HG03571 (cell line): Measurements from ENCODE around the gene CCDC33.

Source experiments
- ATAC-seq: cut with Tn5 transposase; IDR thresholded peaks from one replicate; pipeline ENCODE4 v1.9.1; 2021; ENCODE audit not compliant: unreplicated experiment

The CCDC33 gene

DNA sequence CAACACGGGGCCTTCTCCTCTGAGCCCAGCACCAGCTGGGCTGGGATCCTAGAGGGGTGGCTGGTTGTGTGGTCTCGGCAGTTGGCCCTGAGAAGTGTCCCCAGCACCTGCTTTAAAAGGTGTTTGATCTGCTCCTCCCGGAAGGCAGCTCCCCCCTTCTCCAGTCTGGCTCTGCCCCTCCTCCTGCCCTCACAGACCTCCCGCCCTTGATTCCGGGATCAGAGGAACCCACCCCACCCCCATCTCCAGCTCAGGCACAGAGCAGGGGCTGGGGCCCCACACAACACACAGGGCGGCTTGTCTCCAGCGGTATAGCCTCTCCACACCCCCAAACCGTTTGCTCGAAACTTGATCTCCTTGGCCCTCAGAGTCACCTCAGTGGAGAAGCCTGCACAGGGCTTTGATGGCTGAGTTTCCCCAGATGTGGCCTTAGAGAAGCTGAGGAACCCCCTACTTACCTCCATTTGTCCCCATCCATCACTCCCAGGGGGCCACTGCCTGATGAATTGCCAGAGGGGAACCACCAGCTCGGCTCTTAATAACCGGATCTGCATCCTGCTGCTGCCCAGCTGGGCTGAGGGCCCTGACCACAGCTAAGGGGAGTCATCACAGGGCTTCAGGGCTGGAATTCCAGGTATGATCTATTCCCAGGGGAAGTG, 27.1 kb upstream of the CCDC33 start:
- no peak for ATAC-seq

DNA sequence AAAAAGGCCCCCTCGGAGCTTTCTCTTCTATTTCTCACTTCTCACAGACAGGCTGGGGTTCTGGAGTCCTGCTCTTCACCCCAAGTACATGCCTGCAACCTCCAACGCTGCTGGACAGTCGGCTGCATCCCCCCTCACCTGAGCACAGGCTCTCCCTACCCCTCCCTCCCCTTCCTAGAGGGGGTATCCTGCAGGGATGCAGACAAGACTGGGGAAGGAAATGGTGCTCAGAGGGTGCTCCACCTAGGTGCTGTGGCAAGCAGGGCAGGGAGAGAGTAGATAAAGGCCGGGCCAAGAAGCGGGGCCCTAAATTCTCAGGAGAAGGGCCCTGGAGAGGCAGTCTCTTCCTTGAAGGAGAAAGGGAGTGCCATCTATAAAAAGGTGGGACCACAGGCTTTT, 26.6 kb upstream of the CCDC33 start:
- no peak for ATAC-seq

DNA sequence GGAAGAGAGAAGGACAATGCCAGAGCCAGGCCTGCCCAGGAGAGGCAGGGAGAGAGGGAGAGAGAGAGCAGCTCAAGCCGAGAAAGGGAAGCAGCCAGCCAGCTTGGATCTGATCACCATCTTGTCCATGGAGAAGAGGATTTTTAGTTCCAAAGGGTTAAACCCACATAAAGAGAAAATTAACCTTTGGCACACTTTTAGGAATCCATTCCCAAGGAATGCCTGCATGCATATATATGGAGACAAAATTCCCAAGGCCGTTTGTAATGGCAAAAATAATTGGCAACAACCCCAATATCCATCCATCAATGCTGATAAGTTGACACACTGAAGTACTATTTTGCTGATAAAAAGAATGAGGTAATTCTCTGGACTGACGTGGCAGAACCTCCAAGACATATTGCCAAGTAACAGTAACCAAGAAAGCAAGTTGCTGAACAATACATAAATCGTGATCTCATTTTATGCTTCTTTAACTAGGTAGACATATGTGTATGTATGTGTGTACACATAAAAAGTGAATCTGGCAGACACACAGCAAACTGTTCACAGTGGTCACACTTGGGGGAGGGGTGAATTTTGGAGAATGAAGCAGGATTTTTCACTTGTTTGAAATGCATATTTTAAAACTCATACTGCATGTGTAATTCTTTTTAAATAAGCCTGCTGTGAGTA, 26.0 kb upstream of the CCDC33 start:
- ATAC-seq: no peak

DNA sequence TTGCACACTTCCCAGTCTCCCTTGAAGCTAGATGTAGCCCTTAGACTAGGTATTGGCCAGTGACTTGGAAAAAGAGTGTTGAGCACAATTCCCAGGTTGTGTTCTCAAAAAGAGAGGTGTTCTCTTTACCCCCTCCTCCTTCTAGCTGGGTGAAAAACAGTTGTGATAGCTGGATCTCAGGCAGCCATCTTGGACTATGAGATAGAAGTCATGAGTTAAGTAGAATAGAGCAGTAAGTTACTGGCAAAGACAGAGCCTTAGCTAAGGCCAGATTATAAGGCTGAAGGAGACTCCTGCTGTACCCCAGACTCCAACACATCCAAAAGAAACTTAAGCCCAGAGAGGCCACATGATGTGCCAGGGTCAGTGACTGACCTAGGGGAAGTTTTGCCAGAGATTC, 25.4 kb upstream of the CCDC33 start:
- no peak for ATAC-seq

DNA sequence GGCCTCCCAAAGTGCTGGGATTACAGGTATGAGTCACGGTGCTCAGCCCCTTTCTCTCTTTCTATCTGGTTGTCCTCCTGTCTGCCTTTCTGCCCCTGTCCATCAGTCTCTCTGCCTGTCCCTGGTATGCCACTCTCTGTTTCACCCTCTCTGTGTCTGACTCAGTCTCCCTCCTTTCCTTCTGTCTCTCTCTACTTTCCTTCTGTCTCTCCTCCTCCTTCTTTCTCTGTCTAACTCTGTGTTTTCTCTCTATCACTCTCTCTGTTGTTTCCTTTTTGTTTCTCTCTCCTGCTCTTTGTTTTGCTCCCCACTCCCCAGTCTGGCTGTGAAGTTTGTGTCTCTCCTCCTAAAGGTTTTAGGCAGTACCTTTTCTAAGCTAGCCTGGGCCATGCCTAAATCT, 24.5 kb upstream of the CCDC33 start:
- no peak for ATAC-seq

DNA sequence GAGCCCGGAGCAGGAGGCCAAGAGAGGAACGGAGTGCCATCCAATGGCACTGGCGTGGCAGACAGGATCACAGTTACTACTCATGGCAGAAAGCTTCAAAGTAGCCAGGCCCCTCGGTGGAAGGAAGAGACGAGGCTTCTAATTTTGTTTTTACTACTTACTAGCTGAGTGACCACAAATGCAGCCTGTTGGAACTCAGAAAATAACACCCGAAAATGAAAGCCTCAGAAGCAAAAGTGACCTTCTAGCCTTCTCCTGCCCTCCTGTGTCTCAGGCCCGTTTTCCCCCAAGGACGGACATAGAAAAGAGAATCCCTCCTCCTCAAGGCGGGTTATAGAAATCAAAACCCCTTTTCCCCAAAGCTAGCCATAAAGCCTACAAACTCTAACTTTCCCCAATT, 23.6 kb upstream of the CCDC33 start:
- ATAC-seq: no peak

DNA sequence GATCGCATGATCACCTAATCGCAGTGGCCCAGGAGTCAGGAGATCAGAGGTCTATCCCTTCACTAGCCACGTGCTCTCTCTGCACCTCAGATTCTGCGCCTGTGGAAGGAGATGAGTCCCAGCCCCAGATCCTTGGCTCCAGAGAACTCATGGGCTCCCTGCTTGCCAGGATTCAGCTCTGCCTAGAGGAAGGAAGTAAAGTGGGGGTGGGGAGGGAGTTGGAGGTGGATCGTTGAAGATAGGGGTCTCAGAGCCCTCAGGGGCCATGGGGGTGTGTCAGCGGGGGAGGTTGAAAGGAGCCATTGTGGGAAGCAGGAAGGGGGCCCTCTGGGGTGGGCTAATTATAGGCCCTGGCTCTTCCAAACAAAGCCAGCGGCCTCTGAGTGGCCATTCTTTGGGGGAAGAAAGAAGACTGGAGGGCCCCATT, 22.3 kb upstream of the CCDC33 start:
- no peak for ATAC-seq

DNA sequence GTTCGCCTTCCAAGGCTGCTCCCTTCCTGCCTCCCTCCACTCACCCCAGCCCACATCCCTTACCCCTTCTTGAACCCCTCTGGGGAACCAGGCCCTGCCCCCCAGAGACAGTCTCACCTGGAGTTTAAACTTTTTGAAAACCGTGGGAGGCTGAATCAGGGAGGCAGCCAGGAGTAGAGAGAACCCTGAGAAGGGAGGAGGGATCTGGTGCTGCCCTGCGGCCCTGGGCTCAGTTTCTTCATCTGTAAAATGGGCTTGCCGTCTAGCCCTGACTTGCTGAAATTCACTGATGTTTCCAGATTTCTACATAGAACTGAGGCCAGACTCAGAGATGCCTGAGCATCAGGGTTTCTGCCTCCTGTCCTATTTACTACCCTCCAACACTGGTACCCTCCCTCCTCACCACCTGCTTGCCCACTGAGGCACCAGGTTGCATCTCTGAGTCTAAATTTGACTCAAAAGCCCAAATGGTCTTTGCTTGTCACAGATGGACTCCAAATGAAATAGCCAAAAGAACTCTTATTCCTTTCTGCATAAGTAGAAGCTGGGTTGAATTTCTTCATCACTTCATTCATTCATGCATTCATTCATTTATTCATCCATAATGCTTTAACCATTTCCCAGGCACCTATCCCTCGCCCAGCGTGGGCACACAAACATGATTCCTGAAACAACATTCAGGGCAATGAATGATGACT, 21.7 kb upstream of the CCDC33 start:
- ATAC-seq: no peak

DNA sequence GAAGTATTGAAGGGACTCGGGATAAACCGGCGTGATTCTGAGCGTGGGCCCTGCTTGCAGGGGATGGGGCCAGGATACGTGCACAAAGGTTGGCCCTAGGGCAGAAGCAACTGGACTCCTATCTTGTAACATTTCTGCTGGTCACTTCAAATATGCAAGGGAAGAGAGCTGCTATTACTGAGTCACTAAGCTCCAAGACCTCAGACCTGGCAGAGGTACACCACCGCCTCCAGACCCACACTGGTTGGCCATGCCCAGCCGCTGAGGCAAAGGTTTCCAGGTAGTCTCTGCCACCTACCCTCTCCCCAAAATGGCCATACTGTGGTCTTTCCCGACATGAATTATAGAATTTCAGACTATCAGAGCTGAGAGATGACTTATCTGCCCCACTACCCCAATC, 20.2 kb upstream of the CCDC33 start:
- no peak for ATAC-seq

DNA sequence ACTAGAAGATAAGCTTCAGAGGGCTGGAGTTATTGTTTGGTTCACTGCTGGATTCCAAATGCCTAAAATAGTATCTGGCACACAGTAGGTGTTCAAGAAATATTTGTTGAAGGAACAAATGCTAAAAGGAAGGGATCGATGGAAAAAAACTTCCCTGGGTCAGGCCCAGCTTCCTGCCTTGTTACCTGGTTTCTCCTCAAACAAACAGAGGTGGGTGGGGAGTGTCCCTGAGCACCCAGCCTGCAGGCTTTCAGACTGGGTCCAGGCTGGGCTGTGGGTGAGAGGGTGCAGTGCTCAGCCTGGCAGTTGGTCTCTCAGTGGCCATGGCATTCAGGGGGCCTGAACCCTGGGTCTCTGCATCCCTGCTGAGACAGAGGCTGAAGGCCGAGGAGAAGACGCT, 19.2 kb upstream of the CCDC33 start:
- ATAC-seq: no peak

DNA sequence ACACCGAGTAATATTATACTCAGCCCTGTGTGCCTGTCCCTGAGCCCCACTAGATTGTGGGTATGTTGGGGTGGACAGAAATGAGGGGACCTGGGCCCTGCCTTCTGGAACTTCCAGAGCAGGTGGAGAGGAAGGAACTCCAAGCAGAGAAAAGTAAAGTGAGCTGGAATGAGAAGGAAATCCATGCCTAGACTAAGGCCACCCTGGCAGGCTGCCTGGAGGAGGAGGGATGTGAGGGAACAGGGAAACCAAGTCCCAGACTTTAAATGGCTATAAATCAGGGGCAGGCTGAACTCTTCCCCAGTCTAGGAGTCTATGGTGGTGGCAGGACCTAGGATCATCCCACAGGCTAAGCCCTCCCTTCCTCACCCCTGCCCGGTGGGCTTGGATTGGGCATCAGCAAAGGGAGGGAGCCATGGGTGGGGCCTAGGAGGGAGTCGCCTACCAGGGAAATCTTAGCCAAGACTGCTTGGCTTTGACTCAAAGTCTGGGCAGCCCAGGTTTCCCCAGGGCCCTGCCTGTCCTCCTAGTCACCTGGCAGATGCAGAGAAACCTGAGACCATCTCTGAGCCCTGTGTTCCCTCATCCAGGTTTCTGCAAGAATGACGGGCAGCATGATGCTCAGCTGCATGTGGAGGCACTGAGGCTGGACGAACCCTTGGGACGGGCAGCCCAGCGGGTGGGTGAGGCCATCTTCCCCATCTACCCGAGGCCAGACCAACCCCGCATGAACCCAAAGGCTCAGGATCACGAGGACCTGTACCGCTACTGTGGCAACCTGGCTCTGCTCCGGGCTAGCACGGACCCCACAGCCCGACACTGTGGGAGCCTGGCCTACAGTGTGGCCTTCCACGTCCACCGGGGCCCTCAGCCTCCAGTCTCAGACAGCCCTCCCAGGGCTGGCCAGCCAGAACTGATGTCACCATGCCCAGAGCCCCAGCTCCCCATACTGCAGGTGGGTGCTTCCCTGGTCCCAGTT, 17.9 kb upstream of the CCDC33 start:
- ATAC-seq: no peak

DNA sequence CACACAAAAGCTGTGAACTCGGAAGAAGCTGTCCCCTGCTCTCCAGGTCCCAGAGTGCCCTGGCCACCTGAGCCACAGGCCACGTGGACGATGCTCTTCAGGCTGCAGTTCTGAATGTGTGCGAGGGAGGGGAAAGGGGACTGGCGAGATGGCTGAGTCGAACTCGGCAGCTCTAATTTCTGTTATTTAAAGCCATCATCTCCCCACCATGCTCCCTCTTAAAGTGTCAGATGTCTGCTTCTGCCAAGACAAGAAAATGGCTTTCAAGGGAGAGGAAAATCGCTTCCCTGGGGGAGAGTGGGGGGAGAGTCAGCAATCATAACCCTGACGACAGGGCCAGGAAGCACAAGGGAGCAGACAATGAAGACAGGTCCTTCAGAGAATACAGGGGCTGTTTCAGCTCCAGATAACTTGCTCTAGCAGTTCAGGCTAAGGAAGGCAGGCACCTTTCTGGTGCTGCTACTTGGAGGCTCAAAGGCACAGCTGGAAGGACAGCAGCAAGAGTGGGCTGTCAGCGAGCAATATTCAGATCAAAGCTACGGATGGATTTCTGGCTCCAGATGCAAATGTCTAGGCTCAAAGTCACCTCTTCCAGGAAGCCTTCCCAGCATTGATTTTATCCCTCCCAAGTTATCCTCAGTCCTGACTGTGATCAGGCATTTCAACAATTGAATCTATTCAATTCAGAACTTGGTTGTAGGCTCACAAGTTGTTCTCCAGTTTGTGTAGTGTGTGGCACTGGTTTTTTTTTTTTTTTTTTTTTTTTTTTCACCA, 15.5 kb upstream of the CCDC33 start:
- ATAC-seq: no peak

DNA sequence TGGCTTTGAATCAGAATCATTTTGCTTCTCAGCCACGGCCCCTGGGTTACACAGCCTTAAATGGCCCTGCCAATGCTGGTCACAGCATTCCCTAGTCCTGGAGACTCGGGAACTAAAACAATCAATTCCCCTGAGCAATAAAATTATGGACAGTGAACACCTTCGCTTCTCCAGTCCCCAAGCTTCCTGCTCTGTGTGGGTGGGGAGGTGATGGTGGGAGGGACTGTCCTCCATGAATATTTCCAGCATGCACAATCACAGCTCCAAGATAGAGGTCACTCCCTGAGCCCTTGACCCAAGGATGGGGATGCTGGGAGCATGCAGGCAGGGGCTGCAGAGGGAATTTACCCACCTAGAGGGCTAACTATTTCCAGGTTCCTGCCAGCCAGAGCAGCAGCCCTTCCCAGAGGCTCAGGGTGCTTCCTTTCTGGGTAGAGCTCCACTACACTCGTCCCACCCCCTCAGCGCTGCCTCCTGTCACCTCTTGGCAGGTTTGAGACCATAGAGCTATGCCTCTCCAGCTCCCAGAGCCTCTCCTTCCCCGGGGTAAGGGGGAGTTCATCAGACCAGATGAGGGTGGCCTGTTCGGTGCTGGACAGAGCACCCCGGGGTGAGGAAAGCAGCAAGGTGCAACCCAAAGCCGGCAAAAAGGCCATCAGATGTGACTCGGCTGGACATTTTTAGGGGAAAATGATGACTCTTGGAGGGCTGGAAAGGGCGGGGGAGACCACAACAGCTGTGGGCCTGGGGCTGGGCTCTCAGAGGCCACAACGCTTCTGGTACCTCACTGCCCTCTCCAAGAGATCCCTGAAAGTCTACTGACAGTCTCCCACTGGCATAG, 14.5 kb upstream of the CCDC33 start:
- no peak for ATAC-seq

DNA sequence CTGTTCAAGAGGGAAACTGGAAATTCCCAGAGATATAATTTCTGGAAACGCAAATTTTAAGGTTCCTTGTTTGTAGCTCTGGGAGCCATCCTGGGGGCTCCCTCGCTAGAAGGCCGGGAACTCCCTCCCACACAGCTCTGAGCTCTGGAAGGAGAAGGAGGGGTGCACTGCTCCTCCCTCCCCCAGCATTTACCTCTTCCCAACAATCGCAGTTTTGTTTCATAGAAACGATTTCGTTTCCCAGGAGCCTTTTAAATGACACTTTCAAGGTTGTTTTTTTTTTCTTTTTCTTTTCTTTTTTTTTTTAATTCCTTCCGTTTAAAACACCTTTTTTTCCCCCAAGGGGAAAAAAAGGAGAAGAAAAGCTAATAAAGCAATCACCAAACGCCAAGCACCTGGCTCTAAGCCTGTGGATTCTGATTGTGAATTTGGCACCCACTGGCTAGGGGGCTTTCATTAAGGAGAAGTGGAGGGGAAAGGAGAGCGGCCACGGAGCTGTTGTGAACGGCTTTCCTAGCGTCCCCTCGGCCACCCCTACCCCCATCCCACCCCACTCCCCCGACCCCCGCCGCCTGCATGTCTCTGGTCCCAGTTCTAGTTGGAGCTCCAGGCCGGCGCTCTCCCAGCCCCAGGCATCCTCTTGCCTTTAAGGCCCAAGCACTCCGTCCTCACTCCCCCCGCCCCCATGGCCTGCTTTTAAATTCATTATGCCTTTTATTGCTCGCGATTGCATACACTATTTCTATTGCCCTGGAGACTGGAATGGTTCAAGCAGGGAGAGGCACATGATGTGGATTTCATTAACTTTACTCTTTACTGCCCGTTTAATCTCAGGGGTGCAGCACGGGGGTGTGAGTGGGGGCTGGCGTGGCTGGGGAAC, 13.6 kb upstream of the CCDC33 start:
- ATAC-seq: no peak

DNA sequence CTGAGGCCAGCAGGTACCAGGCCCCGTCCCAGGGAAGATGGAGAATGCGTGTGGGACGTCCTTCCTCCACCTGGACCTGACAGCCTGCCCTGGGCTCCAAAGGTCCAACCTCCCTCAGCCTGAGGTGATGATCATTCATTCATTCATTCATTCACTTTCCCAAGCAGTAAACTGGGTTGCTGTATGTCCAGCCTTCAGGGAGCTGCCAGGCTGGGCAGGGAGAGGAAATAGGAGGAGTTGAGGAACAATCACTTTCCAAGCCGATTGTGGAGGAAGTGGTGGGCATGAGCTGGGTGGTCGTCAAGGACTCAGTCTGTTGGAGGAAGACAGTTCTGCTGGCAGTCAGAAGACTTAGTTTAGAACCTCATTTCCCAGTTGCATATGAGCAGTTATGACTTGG, 10.2 kb upstream of the CCDC33 start:
- ATAC-seq: no peak

DNA sequence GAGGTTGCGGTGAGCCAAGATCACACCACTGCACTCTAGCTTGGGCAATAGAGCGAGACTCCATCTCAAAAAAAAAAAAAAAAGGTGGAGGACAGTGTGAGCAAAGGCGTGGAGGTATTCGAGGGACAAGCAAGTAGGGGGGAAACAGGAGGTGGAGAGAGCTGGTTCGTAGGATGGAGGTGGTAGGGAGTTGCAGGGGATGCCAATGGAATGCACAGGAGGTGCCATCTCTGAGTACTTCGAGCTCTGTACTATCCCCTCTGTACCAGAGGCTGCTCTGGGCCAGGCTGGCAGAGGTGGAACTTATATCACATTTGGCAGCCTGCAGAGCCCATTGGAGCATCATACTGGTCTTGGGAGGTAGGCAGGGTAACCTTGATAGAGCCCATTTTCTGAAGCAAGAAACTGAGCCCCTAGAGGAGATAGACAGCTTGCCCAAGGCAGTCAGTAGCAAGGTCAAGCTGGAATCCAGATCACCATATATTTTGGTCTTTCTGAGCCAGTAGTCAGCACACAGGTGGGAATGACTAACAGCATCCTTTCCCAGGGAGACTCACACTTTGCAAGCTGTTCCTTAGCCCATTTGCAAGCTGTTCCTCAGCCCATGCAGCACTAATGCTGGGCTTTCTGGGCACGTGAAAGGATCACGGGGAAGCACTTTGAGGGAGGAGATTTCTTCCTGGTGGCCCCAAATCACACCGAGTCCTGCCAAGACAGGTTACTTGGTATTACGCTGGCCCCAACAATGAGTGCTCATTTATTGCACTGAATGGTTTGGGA, 9.2 kb upstream of the CCDC33 start:
- ATAC-seq: no peak

DNA sequence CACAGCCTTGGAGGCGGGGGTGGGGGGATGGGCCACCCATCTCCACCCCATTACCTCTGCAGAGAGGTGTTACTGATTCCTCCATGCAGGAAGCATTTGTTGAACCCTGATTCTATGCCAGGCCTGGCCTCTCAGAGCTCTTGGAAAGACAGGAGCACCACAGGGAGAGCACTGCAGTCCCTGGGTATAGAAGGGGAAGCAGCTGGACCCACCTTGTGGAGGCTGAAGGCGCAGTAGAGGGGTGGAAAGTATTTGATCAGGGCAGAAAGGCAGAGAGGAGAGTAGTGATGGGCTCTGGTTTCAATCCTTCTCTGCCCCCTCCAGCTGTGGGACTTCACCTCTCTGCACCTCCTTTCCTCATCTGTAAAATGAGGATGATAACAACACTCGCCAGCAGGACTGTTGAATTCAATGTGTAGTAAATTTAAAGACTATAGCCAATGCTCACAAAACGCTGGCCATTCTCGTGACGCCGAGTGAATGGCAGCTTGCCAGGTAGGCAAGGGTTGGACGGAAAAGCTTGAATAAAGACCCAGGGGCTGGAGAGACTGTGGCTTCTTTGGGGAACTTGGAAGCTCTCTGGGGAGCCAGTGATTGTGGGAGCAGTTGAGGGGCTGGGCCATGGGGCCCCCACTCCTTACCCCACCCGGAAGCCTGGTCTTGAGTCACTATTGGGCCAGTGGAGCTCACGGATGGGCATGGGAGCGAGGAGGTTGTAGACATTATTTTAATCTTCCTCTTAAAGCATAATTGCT, 8.0 kb upstream of the CCDC33 start:
- ATAC-seq: no peak
